ENCODE measurements around the gene ARHGEF28.

DNA sequence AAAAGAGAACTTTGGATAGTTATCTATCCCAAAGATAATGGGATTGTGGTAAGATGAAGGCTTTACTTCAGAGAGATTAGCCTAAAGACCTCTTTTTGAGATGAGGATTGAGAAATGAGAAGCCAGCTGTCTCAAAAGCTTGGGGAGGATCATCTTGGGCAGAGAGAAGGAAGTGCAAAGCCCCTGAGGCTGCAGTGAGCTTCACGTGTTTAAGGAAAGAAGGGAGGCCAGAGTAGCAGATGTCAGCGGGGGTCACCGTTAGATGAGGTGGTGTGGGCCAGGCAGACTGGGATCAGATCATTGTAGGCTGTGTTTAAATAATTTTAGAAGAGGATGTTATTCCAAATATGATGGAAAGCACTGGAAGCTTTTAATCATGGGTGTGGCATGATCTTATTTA, 270.1 kb downstream of the ARHGEF28 start:
- TF ChIP-seq, protein P1, sequence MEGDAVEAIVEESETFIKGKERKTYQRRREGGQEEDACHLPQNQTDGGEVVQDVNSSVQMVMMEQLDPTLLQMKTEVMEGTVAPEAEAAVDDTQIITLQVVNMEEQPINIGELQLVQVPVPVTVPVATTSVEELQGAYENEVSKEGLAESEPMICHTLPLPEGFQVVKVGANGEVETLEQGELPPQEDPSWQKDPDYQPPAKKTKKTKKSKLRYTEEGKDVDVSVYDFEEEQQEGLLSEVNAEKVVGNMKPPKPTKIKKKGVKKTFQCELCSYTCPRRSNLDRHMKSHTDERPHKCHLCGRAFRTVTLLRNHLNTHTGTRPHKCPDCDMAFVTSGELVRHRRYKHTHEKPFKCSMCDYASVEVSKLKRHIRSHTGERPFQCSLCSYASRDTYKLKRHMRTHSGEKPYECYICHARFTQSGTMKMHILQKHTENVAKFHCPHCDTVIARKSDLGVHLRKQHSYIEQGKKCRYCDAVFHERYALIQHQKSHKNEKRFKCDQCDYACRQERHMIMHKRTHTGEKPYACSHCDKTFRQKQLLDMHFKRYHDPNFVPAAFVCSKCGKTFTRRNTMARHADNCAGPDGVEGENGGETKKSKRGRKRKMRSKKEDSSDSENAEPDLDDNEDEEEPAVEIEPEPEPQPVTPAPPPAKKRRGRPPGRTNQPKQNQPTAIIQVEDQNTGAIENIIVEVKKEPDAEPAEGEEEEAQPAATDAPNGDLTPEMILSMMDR (IDR thresholded peaks at IDR 0.05; ENCODE audit: borderline replicate concordance, extremely low read depth, low read length, poor library complexity, severe bottlenecking), result no peak
- no peak for TF ChIP-seq EZH2 (IDR thresholded peaks at IDR 0.05; ENCODE audit: borderline replicate concordance, low read depth, low read length, severe bottlenecking)

Data from DND-41 (cell line).